ENCODE data around the gene NEGR1.

The NEGR1 gene

GRCh38 chr1:72129869-72130268, 152.5 kb downstream of the NEGR1 start:
- no peaks in the 10 kb centered on the region for H3K4me1 ChIP-seq (ENCODE audit: control insufficient read depth, insufficient read depth, low read length, unreplicated experiment)
- no peaks in the 10 kb centered on the region for H3K36me3 ChIP-seq (ENCODE audit: insufficient read depth, low read length)

DNA sequence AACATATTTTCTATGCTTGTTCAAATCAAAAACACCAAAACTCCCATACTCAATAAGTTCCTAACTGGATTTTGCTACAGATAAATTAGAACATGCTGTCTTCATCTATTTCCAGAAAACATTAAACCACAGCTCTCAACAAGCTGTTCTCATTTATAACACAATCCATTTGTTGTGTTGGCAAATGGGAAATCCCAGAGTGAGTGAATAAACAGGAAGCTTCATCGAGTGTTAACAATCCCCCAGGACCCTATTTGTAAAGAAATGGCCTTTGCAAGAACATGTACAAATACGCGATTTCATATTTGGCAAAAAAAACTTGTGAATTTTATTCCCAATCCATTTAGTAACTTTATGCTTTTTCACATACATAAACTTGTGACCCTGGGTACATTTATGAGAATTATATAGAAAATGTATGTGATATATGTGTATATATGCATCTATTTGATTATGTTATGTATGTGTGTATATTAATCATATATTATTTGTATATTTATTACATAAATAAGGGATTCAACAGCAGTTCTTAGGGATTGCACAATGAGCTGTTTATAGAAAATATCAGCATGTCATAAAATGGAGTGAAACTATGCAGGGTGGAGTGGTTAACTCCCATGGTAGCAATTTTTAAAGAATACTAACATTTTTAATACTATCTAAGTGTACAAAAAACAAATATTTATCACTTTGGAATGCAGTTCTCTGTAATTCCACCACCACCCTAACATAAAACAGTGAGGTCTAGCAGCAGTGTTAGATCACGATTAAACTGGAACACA, 160.0 kb downstream of the NEGR1 start:
- Histone ChIP-seq H3K27me3 (ENCODE audit: insufficient read depth, low read length) (no peaks in the 10 kb centered on the region), H3K79me2 (ENCODE audit: control insufficient read depth, insufficient read depth, low read length, unreplicated experiment) (no peaks in the 10 kb centered on the region)

More at GRCh38 chr1:72129869-72130268, 152.5 kb downstream of the NEGR1 start:
- Histone ChIP-seq H3K79me2 (ENCODE audit: control insufficient read depth, insufficient read depth, low read length, unreplicated experiment) (no peaks in the 10 kb centered on the region), H2AFZ (ENCODE audit: low read length, unreplicated experiment) (no peak overlapping the region), H3K4me3 (ENCODE audit: low read depth, low read length) (no peak overlapping the region), H3K27me3 (ENCODE audit: insufficient read depth, low read length) (no peaks in the 10 kb centered on the region), H3K27ac (ENCODE audit: low read depth, low read length) (no peak overlapping the region)

DNA sequence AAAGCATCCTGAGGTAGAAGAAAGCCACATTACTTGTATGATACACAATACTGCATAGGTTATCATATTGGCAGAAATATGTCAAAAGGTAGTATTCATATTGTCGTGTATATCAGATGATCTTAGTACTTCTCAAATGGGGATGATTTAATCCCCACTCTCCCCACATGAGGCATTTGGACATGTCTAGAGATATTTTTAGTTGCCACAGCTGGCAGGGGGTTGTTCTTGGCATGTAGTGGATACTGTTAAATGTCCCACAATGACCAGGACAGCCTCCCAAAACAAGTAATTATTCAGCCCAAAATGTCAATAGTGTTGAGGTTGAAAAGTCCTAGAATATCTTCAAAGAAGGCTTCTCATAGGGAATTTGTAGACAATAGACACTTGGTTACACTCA, 162.8 kb downstream of the NEGR1 start:
- no peaks in the 10 kb centered on the region for H3K27me3 ChIP-seq (ENCODE audit: insufficient read depth, low read length)
- H3K36me3 ChIP-seq (ENCODE audit: insufficient read depth, low read length) = no peaks in the 10 kb centered on the region
- no peak overlapping the region for H3K4me3 ChIP-seq (ENCODE audit: low read depth, low read length)
- peaks cover 10% of the 10 kb centered on the region for H3K4me1 ChIP-seq (ENCODE audit: control insufficient read depth, insufficient read depth, low read length, unreplicated experiment)
- H3K79me2 ChIP-seq (ENCODE audit: control insufficient read depth, insufficient read depth, low read length, unreplicated experiment) = no peaks in the 10 kb centered on the region
- H2AFZ ChIP-seq (ENCODE audit: low read length, unreplicated experiment) = no peak overlapping the region
- no peak overlapping the region for H3K27ac ChIP-seq (ENCODE audit: low read depth, low read length)

More for the DNA sequence above, 160.0 kb downstream of the NEGR1 start:
- Histone ChIP-seq H3K36me3 (ENCODE audit: insufficient read depth, low read length) (no peaks in the 10 kb centered on the region), H3K27ac (ENCODE audit: low read depth, low read length) (no peak overlapping the region), H3K4me3 (ENCODE audit: low read depth, low read length) (peak overlapping the region; percentile 39; the same call in 1 of the 2 replicates), H2AFZ (ENCODE audit: low read length, unreplicated experiment) (peak overlapping the region; percentile 89), H3K4me1 (ENCODE audit: control insufficient read depth, insufficient read depth, low read length, unreplicated experiment) (peaks cover 10% of the 10 kb centered on the region)

- Histone ChIP-seq H3K36me3 (ENCODE audit: insufficient read depth, low read length) (no peaks in the 10 kb centered on the region), H3K27me3 (ENCODE audit: insufficient read depth, low read length) (no peaks in the 10 kb centered on the region), H3K79me2 (ENCODE audit: control insufficient read depth, insufficient read depth, low read length, unreplicated experiment) (no peaks in the 10 kb centered on the region), H3K4me3 (ENCODE audit: low read depth, low read length) (no peak overlapping the region), H3K27ac (ENCODE audit: low read depth, low read length) (no peak overlapping the region), H3K4me1 (ENCODE audit: control insufficient read depth, insufficient read depth, low read length, unreplicated experiment) (peaks cover 7% of the 10 kb centered on the region), H2AFZ (ENCODE audit: low read length, unreplicated experiment) (no peak overlapping the region)
Observed at GRCh38 chr1:72117621-72118020, 164.7 kb downstream of the NEGR1 start.

GRCh38 chr1:72115290-72115689, 167.0 kb downstream of the NEGR1 start:
- Histone ChIP-seq H3K79me2 (ENCODE audit: control insufficient read depth, insufficient read depth, low read length, unreplicated experiment) (no peaks in the 10 kb centered on the region), H3K36me3 (ENCODE audit: insufficient read depth, low read length) (no peaks in the 10 kb centered on the region), H3K27ac (ENCODE audit: low read depth, low read length) (no peak overlapping the region), H3K4me3 (ENCODE audit: low read depth, low read length) (no peak overlapping the region), H3K27me3 (ENCODE audit: insufficient read depth, low read length) (no peaks in the 10 kb centered on the region), H2AFZ (ENCODE audit: low read length, unreplicated experiment) (no peak overlapping the region), H3K4me1 (ENCODE audit: control insufficient read depth, insufficient read depth, low read length, unreplicated experiment) (no peaks in the 10 kb centered on the region)

GRCh38 chr1:72111662-72112061, 170.7 kb downstream of the NEGR1 start:
- Histone ChIP-seq H3K4me3 (ENCODE audit: low read depth, low read length) (no peak overlapping the region), H3K27ac (ENCODE audit: low read depth, low read length) (no peak overlapping the region), H2AFZ (ENCODE audit: low read length, unreplicated experiment) (no peak overlapping the region), H3K4me1 (ENCODE audit: control insufficient read depth, insufficient read depth, low read length, unreplicated experiment) (no peaks in the 10 kb centered on the region), H3K36me3 (ENCODE audit: insufficient read depth, low read length) (no peaks in the 10 kb centered on the region), H3K27me3 (ENCODE audit: insufficient read depth, low read length) (no peaks in the 10 kb centered on the region), H3K79me2 (ENCODE audit: control insufficient read depth, insufficient read depth, low read length, unreplicated experiment) (no peaks in the 10 kb centered on the region)

GRCh38 chr1:72109916-72110315, 172.4 kb downstream of the NEGR1 start:
- Histone ChIP-seq H3K79me2 (ENCODE audit: control insufficient read depth, insufficient read depth, low read length, unreplicated experiment) (no peaks in the 10 kb centered on the region), H2AFZ (ENCODE audit: low read length, unreplicated experiment) (no peak overlapping the region), H3K4me1 (ENCODE audit: control insufficient read depth, insufficient read depth, low read length, unreplicated experiment) (no peaks in the 10 kb centered on the region), H3K4me3 (ENCODE audit: low read depth, low read length) (no peak overlapping the region), H3K27me3 (ENCODE audit: insufficient read depth, low read length) (no peaks in the 10 kb centered on the region), H3K36me3 (ENCODE audit: insufficient read depth, low read length) (no peaks in the 10 kb centered on the region), H3K27ac (ENCODE audit: low read depth, low read length) (no peak overlapping the region)

DNA sequence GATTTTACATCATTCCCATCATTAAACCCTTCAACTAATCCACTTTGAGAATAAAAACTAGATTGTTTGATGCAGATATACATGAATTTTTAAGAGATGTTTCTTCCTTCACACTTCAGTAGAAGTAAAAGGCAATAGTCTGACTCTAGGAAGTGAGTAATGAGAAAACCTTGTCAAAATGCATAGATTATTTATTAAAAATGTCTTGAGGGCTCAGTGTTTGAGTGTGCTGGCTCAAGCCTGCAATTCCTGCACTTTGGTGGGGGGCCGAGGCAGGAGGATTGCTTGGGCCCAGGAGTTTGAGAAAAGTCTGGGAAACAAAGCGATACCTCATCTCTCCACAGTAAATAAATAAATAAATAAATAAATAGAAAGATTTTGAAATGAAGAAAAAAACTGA, 177.1 kb downstream of the NEGR1 start:
- Histone ChIP-seq H3K4me1 (ENCODE audit: control insufficient read depth, insufficient read depth, low read length, unreplicated experiment) (no peaks in the 10 kb centered on the region), H3K27ac (ENCODE audit: low read depth, low read length) (no peak overlapping the region), H3K27me3 (ENCODE audit: insufficient read depth, low read length) (no peaks in the 10 kb centered on the region), H3K36me3 (ENCODE audit: insufficient read depth, low read length) (no peaks in the 10 kb centered on the region), H3K4me3 (ENCODE audit: low read depth, low read length) (no peak overlapping the region), H2AFZ (ENCODE audit: low read length, unreplicated experiment) (no peak overlapping the region), H3K79me2 (ENCODE audit: control insufficient read depth, insufficient read depth, low read length, unreplicated experiment) (no peaks in the 10 kb centered on the region)

GRCh38 chr1:72101840-72102632, 180.3 kb downstream of the NEGR1 start:
- Histone ChIP-seq H2AFZ (ENCODE audit: low read length, unreplicated experiment) (no peak overlapping the region), H3K4me1 (ENCODE audit: control insufficient read depth, insufficient read depth, low read length, unreplicated experiment) (no peaks in the 10 kb centered on the region), H3K27me3 (ENCODE audit: insufficient read depth, low read length) (no peaks in the 10 kb centered on the region), H3K36me3 (ENCODE audit: insufficient read depth, low read length) (no peaks in the 10 kb centered on the region), H3K27ac (ENCODE audit: low read depth, low read length) (no peak overlapping the region), H3K4me3 (ENCODE audit: low read depth, low read length) (no peak overlapping the region), H3K79me2 (ENCODE audit: control insufficient read depth, insufficient read depth, low read length, unreplicated experiment) (no peaks in the 10 kb centered on the region)

GRCh38 chr1:72100771-72101170, 181.6 kb downstream of the NEGR1 start:
- Histone ChIP-seq H3K4me3 (ENCODE audit: low read depth, low read length) (no peak overlapping the region), H3K27ac (ENCODE audit: low read depth, low read length) (no peak overlapping the region), H3K4me1 (ENCODE audit: control insufficient read depth, insufficient read depth, low read length, unreplicated experiment) (no peaks in the 10 kb centered on the region), H2AFZ (ENCODE audit: low read length, unreplicated experiment) (no peak overlapping the region), H3K36me3 (ENCODE audit: insufficient read depth, low read length) (no peaks in the 10 kb centered on the region), H3K27me3 (ENCODE audit: insufficient read depth, low read length) (no peaks in the 10 kb centered on the region), H3K79me2 (ENCODE audit: control insufficient read depth, insufficient read depth, low read length, unreplicated experiment) (no peaks in the 10 kb centered on the region)

All from ACC112 (cell line).